Stimulated activated CD8-positive, alpha-beta memory T cell treated with anti-CD3 and anti-CD28 coated beads, Interleukin-15, amount 100 ng/mL, for 1 hour (primary cell): ENCODE data around the gene CITED2.
"Not testable (repeated sequence)": the region's sequence is repeated elsewhere in the genome, so short reads cannot be mapped to it uniquely, and the experiment has no call there.

Experiments
- DNase-seq: peaks from one replicate; pipeline ENCODE4 v3.0.0-alpha.2; 2020; ENCODE audit warnings: low read depth

The CITED2 gene

DNA sequence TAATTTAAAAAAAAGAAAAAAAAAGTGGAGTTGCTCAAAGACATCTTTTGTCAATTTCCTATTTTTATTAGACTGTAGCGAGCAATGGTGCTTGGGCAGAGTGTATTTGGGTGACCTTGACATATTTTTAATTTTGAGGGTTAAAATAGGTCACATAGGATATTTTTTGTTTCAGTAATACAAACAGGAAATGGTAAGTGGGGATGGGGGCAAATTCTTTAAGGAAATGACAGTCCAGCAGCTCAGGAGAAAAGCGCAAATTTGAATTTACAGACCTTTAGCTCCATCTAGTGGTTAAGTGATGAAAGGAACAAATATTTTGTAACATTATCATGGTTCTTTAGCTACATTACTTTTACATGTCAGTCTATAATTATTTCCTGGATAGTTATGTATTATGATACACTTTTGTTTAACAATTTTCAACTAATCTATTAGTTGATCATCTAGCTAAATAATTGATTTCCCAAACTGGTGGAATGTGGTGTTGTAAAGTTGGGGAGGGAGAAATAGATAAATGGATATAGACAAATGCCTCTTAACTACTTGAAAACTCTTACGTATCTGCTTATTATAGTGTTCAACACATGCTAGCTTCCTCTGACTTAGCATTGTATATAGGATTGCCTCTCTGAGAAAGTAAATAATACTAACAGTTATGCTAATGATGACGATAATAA is 10.0 kb downstream of the CITED2 start:
- no peak for DNase-seq

DNA sequence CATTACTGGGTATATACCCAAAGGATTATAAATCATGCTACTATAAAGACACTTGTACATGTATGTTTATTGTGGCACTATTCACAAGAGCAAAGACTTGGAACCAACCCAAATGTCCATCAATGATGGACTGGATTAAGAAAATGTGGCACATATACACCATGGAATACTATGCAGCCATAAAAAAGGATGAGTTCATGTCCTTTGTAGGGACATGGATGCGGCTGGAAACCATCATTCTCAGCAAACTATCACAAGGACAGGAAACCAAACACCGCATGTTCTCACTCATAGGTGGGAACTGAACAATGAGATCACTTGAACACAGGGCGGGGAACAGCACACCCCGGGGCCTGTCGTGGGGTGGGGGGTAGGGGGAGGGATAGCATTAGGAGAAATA is 10.7 kb downstream of the CITED2 start:
- DNase-seq = not testable (repeated sequence)

DNA sequence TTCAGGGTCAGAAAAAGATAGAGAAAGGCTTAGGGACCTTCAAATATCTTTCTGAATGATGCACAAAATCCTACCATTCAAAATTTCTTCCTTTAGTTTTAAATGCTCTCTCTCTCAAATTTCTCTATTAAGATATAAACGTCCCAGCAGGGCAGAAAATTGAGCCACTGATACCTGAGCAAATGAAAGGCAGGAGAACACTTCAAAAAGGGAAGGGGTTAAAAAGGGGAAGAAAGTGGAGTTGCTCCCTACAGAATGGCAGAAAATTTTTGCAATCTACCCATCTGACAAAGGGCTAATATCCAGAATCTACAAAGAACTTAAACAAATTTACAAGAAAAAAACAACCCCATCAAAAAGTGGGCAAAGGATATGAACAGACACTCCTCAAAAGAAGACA is 11.3 kb downstream of the CITED2 start:
- DNase-seq = not testable (repeated sequence)

DNA sequence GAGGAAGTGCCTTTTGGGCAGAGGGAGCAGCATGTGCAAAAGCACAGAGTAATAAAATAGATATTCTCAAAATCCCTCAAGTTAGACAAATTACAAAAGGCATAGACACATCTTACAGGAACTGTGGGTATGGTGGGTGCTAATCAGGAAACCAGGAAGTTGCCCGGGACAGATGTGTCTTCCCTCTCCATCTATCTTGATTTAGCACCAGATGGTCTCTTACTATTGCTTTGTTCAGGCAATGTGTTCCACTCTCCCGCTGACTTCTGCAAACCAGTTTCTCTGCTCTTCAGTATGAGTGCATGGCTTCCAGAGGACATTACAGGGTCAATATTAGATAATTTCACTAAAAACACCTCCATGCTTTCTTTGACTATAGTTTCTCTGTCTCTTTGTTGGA is 13.2 kb downstream of the CITED2 start:
- DNase-seq = no peak

DNA sequence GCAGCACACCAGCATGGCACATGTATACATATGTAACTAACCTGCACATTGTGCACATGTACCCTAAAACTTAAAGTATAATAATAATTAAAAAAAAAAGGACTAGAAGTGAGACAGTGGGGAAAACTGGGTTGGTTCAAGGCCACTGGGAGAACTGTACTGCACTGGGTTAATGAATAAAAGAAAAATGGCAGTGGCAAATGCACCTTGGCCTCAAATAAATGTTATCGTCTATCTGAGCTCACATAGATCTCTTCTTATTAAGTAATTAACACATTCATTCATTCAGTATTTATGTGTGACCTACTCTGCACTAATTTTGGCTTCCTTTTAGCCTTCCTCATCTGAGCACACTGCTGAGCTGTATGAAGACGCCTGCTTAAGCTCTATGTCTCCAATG is 17.5 kb downstream of the CITED2 start:
- DNase-seq = no peak

DNA sequence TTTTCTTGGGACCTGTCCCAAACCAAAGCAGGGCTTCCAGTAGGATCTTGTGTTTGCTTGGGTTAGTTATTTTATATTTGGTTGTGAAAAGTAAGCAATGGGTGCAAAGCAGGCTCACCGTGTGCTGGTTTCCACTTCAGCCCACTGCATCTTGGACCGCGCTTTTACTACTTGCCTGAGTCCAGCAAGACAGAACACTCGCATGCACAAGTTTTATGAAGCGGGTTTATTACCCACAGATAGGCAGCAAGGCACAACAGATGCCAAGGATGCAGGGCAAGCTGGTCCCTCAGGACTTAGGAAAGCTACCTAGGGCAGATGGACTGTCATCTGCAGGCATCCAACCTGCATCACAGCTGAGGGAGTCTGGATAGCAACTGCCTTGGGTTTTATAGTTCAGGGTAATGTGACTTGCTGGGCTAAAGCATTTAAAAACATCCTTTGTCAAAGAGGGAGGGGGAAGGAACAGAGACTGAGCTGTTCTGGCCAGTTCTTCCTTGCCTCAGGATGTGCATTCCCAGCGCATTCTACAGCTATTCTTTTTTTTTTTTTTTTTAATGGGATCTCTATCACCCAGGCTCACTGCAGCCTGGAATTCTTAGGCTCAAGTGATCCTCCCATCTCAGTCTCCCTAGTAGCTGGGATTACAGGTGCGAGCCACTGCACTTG is 18.5 kb downstream of the CITED2 start:
- no peak for DNase-seq

DNA sequence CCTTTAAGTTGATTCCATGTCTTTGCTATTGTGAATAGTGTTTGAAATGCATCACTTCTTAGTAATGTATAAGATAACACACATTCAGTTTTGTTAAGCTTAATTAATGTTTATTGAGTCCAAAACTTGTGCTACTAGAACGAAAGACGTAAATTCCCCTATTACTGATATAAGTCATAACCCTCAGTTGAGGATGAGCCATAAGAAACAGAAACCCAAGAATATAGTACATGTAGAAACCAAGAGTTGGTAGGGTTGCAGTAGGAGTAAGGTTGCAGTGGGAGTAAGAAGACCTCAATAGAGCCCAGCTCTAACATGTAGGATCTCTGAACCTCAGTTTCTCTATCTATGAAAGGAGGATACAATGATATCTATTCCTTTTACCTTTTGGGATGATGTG is 19.3 kb downstream of the CITED2 start:
- DNase-seq = no peak

DNA sequence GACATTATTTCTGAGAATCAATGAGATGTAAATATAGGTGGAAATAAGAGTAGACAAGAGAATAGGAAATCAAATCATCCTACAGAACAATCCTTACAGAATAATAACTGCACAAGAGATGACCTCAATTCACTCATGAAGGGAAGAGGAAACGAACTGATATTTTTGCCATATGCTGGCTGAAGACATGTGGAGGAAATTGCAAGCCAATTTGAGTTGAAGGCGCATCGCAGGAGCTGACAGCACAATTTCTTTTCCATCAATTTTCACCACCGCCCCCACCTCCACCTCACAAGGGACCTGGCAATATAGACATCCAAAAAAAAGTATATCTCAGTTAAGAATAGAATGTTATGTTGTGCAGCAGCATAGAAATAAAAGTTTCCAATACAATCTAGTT is 20.3 kb downstream of the CITED2 start:
- no peak for DNase-seq

DNA sequence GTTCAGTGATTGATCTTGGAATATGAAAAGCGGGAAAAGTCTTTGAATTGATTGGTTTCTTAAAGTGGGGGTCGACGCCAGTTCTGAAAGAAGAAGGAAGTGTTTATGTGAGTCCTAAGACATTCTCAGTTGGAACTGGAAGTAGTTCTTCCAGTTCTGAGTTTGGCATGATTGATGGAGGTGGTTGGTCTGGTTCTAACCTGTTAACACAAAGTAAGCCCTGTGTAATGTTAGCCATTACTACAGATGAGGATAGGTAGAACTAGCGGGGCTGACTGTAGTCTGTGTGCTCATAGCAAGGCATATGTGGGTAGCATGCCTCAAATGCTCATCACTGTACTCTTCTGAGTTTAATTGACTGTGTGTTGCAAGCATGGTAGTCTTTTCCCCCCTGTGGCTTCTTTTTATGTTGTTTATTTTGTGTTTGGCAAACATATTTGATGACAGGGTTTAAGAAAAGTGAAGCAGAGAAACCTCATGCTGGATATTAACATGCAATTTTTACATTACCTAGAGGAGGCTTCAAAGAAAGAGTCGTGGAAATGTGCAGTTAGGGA is 24.9 kb downstream of the CITED2 start:
- DNase-seq = no peak

DNA sequence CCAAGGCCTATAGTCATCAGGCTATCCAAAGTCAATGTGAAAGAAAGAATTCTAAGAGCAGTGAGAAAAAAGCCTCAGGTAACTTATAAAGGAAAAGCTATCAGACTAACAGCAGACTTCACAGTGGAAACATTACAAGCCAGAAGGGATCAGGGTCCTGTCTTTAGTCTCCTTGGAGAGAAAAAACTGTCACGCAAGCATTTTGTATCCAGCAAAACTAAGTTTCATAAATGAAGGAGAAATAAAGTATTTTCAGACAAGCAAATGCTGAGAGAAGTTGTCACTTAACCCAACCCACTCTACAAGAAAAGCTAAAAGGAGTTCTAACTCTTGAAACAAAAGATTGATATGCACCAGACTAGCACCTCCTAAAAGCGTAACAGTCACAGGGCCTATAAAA is 28.1 kb downstream of the CITED2 start:
- DNase-seq = no peak

DNA sequence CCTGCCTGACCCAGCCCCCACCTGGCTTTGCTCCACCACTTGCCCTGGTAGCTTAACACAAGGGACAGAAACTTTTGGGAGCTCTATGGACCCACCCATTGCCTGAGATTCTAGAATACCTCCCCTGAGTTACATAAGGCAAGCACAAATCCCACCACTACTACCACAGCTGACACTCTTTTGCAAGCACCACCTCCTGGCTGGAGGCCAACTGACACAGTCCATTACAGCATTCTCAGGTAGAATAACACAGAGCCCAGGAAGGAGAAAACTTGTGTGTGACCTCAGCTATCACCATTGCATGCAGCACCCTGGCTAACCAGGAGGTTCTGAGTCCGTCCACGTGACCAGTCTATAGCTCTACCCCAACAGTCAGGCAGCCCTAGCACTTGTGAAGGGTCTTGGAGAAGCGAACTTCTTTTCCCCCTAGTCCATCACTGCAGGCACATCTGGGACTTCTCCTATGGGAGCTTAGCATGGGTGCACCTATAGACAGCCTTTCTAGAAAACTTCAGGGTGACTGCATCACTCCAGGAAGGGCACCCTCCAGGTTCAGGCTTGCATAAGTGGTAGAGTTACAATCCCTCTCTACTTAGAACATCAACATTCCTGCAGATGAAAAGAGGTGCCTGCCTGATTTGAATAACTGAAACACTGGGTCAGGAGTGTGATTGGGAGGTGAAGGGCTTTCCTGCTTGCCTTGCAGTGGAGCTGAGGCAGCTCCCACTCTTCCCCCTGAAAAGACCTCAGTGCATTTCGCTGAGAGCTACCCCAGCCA is 30.1 kb downstream of the CITED2 start:
- no peak for DNase-seq

DNA sequence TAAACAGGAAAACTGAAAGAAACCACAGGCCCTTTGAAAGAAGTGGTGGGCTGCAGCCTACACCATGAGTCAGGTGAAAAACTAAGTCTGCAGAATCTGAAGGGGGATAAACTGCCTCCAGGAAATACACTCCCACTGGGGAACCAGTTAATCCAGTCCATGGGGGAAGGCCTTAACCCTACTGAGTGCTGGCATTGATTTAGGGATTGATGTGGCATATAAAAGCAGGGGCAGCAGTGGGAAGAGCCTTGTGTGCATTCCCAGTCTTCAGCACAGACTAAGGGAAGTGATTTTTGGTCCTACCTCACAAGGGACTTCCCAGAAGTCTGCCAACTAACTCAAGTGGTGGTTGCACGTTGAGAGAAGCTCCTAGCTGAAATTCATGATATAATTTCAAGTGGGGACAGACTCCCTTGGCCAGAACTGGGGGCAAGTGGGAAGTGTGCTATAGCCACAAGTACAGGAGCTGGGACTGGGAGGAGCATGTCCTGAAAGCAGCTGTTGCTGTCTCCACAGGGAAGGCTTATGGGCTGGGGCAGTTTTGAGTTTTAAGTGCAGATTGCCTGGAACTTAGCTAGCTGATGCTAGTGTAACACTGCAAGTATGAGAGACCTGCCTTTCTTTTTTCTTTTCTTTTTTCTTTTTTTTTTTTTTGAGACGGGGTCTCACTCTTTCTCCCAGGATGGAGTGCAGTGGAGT is 31.2 kb downstream of the CITED2 start:
- DNase-seq = no peak

DNA sequence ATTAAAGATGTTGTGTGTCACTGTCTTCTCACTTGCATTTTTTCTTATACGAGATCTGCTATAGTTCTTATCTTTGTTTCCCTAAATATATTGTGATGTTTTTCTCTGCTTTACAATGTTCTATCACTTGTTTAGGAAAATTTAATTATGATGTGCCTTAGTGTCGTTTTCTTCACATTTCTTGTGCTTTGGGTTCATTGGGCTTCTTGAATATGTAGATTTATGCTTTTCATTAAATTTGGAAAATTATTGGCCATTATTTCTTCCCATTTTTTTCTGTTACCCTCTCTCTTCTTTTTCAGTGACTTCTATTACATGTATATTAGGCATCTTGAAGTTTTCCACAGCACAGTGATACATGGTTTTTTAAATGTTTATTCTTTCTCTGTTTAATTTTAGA is 33.4 kb downstream of the CITED2 start:
- DNase-seq = no peak

DNA sequence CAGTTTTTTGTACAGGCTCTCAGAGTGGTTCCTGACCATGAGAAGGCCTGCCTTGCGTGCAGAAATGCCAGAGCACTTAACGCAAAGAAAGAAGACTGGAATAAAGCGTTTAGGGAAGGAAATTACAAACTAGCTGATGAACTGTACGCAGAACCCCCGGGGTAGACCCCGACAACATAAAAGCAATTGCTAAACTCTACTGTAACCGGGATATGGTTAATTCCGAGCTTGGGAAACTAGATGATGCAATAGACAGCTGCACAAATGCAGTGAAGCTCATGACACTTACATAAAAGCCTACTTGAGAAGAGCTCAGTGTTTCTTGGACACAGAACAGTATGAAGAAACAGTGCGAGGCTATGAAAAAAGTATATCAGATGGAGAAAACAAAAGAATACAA is 35.7 kb downstream of the CITED2 start:
- DNase-seq = no peak

DNA sequence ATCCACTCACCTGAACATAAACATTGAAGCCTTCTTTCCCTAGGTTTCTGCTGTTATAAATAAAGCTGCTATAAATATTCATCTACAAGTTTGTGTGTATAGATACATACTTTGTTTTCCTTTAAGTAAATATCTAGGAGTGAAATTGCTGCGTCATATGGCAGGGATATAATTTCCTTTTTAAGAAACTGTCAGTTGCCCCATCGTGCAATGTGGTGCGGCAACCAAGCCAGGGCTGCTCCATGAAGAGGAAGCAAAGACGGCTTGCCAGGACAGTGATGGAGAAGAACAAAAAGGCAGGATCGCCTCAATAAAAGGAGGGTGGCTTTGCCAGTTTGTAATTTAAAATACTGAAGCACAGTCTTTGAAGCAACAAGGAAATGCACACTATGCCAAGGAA is 36.6 kb downstream of the CITED2 start:
- DNase-seq = no peak

DNA sequence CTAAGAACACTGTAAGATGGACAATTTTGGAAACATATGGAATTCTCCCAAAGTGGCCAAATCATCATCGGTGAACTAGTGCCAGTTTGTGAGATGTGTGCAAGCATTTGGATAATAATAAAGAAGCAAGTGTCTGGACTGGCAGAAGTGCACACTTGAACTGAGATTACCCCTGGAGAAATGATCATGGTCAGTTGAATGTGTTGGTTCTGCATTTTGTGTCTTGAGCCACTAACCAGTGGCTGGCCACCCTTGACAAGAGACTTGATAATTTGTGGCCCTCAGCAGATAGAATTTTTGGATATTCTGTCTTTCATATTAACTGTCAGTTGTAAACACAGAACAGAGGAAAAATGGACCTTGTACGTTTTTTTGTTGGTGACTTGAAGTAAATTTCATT is 37.4 kb downstream of the CITED2 start:
- no peak for DNase-seq

DNA sequence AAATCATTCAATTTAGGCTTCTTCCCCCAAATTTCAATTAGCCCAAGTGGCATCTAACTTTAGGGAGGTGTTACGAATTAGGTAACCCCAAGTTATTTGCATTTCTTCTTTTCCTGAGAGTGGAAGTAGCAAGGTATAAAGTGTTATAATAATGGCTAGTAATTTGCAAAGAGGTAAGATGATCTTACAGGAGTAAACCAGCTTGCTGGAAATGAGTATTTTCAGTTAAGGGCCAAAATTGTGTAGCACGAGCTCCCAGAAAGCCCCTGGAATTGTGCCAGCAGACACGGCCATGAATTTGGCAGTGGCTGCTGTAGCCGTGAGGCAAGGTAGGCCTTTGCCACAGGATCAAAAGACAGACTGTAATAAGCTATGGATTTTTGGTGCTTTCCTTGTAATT is 38.0 kb downstream of the CITED2 start:
- DNase-seq = no peak

DNA sequence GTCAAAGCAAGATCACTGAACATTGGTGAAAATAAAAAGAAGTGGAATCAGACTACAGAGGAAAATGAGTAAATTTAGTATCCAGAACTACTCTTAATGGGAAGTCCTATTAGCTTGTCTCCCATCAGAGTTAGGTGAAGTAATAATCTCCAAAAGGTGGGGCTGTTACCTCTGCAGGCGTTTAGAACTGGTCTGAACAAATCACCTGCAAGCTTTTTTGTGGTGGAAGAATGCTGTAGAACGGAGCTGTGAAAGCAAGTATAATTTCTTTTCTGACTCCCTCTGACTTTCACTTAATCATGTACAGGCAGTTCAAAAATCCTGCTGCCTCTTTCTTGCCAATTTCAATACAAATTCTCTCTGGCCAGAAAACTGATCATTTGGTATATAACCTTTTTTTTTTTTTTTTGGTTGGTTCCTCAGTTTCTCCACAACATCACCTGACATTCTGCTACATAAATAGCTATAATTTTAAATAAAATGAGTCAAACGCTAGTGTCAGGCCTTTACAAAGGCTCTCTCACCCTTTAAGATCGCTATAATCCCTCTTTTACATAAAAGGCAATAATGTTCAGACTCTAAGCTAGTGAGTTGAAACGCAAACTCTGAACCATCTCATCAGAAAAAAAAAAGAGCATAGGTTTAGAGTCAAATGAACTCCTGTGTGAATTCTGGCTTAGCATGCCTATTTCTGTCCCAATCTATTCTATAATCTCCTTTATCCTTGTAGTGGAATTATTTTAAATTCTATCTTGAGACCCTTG is 38.8 kb downstream of the CITED2 start:
- no peak for DNase-seq

DNA sequence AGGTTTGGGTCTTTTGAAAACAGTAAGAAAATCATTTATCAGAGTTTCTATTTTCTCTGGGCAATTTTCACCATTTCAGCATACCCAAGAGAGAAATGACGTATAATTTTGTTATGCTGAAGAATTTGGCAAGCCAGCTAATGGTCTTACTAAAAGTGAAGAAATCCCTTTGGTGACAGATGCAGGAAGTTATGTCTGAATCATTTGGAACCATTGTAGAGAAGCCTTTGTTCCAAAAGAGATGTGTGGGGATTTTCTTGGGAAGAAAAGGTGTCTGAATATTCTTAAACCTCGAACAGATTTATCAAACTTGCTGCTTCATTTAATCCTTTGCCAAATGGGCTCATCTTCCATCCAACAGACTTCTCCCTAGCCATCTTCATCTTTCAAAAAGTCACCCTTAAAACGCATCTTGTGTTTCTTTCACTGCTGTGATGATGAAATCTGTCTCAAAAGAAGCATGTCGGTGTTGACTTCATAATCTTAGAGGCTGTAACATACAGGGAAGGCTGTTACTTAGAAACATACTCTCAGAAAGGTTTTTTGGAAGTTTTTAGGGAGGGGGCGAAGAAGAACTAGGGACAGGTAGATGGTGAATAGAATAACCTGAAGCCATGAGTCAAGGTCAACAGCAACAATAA is 39.5 kb downstream of the CITED2 start:
- no peak for DNase-seq

DNA sequence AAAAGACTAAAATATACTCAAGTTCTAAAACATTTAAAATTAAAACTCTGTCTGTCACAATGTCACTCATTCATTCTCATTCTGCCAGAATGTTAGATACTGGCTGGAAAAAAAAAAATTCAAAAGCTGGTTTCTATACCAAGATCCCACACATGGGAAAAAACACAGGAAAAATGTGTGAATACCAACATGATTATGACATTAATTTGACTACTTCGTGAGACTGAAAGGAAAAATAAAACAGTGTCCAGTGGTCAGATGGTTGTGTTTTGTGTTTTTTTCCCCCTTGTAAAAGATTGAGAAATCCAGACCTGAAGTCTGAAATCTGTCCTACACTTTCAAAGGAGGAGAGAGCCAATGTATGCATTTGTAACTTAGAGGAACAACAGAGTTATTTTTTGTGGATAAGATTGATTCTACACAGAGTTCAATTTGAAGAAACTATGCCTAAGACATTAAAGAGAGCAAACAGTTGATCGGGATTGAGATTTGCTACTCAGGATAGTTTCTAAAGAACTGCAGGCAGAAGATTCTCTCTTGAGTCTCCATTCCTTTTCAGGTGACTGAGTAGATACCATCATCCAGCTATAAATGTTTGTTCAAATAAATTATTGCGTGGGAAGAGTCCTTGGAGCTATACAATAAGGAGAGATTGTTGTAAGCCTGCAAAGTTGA is 43.5 kb downstream of the CITED2 start:
- no peak for DNase-seq

DNA sequence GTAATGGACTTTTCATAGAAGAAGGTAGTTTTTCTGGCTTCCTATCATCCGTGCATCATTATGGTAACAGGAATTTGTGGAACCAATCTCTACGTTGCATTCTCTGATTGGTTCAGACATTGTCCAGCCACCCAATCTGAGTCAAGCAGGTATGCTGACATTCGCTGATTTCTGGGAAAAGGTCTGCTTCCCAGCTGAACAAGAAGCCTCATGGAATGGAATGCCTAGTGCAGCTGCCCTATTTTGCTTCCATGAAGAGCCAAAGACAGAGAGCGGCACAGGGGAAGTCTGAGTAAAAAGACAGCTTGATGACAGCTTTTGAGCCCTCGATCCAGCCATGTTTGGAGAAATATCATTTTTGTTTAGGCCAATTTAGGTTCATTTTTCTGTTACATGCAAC is 44.1 kb downstream of the CITED2 start:
- DNase-seq = no peak
